Activated CD4-positive, alpha-beta T cell treated with anti-CD3 and anti-CD28 coated beads for 48 hours (primary cell): ENCODE results near the gene FAM184B.
A peak's percentile ranks its signal among the peaks of the same experiment; 100 is the strongest.
"Not testable (repeated sequence)": the region's sequence is repeated elsewhere in the genome, so short reads cannot be mapped to it uniquely, and the experiment has no call there.

Experiments used
- DNase-seq: peaks from one replicate; pipeline ENCODE4 v3.0.0-alpha.2; 2020

FAM184B gene

GRCh38 chr4:17680559-17681280 lies 100.7 kb downstream of the FAM184B start:
- DNase-seq = no peak

DNA sequence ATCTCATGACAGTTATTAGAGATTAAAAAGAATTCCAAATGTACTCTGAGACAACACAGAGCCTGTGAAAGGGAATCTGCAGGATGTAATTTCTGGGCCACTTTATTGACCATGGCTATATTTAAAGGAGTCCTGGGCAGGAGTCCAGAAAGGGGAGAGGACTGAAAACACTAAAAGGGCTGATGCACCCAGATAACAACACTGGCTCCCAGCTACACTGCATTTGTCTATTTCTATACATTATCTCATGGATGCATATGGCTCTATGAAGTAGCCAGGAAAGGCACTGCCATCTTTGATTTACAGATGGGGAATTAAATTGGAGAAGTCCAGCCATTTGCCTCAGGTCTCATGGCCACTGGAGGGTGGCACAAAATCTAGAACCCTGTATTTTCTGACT lies 111.0 kb downstream of the FAM184B start:
- DNase-seq = no peak

GRCh38 chr4:17667653-17668201 lies 113.7 kb downstream of the FAM184B start:
- no peak for DNase-seq

- no peak for DNase-seq
Measured at GRCh38 chr4:17667253-17667652, 114.2 kb downstream of the FAM184B start.

- no peak for DNase-seq
Measured at GRCh38 chr4:17665852-17666251, 115.6 kb downstream of the FAM184B start.

GRCh38 chr4:17665346-17665745 lies 116.1 kb downstream of the FAM184B start:
- DNase-seq = no peak

GRCh38 chr4:17664755-17665154 lies 116.7 kb downstream of the FAM184B start:
- DNase-seq = no peak

DNA sequence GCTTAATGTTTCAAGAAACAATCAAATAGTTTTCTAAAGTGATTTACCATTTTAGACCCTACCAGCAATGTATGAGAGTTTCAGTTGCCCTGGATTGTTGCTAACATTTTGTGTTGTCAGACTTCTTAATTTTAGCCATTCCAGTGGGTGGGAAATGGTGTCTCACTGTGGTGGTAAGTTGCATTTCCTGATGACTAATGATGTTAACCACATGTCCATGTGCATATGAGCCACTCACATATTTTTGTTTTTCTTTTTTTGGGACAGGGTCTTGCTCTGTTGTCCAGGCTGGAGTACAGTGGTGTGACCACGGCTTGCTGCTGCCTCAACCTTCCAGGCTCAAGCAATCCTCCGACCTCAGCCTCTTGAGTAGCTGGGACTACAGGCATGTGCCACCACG lies 118.7 kb downstream of the FAM184B start:
- DNase-seq = no peak

DNA sequence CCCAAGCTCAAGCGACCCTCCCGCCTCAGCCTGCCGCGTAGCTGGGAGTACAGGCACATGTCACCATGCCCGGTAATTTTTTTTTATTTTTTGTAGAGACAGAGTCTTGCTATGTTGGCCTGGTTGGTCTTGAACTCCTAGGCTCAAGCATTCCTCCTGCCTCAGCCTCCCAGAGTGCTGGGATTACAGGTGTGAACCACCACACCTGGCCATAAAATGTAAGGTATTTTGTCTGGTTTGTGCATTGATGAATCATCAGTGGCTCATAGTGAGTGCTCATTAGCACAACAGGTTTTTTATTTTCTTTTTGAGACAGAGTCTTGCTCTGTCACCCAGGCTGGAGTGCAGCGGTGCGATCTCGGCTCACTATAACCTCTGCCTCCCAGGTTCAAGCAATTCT lies 122.2 kb downstream of the FAM184B start:
- DNase-seq = not testable (repeated sequence)

GRCh38 chr4:17657849-17658248 lies 123.6 kb downstream of the FAM184B start:
- no peak for DNase-seq

DNA sequence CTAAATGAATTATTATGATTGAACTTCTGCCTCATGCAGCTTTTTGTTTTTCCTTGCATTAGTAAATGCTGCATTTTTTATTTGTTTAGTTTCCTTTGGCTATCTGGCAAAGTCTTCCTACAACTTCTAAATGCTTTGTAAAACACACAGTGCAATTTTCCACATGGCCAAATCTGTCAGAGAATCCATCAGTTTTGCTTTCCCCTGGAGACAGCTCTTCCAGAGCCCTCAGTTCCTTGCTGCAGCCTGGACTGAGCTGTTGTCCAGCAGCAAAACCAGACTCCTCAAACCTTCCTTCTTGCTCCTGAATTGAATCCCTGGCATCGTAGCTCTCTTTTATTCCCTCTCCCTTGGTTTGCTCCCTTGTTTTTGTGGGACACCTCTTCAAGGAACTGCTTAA lies 124.3 kb downstream of the FAM184B start:
- no peak for DNase-seq

DNA sequence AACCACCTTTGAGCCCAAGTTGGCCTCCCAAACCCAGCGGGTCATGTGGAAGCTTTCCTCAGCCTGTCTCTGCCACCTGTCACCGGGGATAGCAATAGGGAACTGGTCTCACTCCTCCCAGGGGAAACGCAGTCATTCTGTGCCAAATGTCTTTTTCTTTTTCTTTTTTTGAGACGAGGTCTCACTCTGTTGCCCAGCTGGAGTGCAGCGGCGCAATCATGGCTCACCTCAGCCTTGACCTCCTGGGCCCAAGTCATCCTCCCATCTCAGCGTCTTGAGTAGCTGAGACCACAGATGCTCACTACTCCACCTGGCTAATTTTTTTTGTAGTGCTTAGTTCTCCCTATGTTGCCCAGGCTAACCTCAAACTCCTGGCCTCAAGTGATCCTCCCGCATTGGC lies 126.7 kb downstream of the FAM184B start:
- DNase-seq = no peak

DNA sequence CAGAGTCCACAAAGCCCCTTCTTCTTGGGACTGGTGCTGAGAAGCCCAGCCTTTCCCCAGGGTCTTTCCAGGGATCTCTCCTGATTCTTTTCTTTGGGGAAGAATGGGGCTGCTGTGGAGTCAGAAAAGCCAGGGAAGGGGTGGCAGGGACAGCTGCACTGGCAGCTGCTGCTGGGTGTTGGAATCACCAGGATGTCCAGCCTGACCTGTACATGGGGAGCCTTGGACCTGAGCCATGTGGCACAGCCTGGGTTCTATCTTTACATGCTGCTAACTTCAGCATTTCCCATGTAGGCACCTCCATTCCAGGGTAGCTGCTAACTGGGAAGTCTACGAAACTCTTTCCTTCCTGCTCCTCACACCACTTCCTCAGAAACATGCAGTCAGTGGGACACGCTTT lies 131.0 kb downstream of the FAM184B start:
- no peak for DNase-seq

- DNase-seq = no peak
Measured at GRCh38 chr4:17647927-17648326, 133.5 kb downstream of the FAM184B start.

DNA sequence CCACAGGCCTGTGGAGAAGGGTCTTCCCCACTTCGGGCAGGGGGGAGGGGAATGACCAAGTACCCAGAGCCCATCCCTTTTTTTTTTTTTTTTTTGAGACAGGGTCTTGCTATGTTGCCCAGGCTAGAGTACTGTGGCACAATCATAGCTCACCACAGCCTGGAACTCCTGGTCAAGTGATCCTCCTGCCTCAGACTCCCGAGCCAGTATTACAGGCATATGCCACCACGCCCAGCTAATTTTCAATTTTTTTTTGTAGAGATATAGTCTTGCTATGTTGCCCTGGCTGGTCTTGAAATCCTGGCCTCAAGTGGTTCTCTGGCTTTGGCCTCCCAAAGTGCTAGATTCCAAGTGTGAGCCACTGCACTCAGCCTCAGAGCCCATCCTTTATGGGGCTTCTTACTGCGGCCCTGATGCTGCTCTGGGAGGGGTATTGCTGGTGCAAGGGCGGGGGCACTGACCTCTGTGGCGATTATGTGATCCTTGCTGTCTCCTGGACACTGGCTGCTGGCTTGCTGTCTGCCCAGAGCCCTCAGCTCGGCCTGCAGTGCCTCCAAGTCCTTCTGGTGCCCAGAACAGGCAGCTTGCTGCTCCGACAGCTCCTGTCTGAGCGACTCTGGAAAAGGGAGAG lies 134.1 kb downstream of the FAM184B start:
- no peak for DNase-seq

- DNase-seq = no peak
Measured at GRCh38 chr4:17646693-17647092, 134.7 kb downstream of the FAM184B start.

DNA sequence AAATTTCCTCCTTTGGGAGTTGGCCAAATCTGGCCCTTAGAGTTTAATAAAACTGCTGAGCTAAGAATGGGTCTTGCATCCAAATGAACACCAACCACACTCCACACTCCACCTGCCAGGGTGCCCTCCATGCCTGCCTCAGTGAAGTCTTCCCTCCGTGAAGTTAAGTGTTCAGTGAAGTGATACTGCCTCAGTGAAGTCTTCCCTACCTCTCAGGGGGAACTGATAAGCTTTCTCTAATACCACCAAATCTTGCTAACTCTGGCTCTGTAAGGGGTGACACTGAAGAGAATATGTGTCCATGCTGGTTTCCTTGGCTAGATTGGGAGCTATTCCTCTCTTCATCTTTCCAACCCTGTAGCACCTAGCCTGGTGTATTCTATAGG lies 139.0 kb downstream of the FAM184B start:
- DNase-seq = no peak

DNA sequence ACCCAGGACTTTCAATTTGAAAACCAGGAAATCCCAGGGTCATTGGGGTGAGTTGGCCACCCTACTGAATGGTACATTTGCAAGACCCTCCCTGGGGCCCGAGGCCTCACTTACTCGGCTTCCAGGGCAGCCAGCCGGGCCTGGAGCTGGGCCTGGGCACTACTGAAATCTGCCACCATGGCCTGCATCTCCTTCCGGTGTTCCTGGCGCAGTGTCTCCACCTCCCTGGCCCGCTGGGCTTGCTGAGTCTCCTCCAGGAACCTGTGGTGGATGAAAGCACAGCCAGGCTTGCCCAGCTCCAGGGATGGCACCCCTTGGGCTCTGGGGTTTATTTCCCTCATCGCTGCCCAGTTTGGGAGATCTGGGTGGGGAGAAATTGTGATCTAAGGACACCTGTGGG lies 142.3 kb downstream of the FAM184B start:
- DNase-seq = no peak

DNA sequence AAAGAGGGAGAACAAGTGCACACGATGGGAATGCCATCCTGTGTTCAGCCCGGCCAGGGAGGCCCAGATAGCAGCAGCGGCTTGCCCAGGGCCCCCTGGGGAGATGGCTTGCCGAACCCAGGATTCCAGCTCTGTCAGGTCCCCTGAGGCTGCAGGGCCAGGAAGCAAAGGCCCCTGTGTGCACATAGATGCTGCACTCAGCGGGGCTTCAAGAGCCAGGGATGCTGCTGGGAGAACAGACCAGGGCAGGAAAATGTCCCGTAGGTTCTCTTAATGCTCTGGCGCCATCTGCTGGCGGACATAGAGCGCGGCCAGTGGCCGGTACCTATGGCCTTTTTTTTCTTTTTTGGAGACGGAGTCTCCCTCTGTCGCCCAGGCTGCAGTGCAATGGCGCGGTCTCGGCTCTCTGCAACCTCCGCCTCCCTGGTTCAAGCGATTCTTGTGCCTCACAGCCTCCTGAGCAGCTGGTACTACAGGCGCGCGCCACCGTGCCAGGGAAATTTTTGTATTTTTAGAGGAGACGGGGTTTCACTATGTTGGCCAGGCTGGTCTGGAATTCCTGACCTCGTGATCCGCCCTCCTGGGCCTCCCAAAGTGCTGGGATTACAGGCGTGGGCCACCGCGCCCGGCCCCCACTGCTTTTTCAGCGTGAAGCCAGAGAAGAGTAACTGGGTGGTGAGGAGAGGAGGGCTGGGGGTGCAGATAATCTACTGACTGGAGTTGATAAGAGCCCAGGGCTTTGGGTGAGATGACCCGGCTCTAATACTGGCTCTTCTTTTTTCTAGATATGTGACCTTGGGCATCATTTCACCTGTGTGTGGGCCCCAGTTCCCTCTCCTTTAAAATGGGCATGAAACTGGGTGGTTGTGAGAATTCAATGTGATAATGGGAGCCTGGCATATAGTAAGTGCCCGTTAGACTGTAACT lies 144.5 kb downstream of the FAM184B start:
- peak; percentile 82 for DNase-seq

GRCh38 chr4:17636341-17636695 lies 145.1 kb downstream of the FAM184B start:
- no peak for DNase-seq

DNA sequence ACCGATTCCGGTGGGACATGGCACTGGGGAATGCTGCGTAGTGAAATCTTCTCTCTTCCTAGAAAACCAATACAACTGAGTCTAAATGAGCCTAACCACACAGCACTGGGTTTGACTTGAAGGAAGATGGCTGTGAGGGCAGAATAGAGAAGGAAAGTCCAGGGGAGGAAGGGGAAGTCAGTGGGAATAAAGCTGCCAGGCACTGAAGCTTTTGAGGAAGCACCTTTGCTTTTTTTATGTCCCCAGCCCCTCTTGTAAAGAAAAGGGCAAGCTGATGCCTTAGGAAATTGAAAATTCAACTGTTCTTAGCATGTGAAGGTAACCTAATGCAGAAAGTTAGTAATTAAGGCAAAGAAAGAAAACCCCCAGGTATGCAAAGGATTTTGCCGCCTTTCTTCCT lies 146.4 kb downstream of the FAM184B start:
- DNase-seq = no peak

DNA sequence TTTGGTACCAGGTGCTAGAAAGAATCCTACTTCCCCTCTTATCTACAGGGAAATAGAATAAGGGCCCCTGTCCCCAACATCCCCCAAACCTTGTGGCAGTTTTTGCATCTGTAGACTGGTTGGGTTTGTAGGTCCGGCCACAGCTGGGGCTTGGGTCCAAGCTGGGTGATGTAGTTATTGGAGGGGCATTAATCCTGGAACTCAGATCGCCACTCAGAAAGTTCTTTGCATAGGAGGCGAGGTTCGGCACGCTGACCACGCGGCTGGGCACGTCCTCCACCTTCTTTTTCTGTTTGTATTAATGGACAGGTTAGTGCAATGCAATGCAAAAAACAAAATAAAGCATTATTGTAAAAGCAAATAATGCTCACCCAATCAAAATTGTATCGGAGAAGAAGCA lies 147.8 kb downstream of the FAM184B start:
- DNase-seq = no peak

DNA sequence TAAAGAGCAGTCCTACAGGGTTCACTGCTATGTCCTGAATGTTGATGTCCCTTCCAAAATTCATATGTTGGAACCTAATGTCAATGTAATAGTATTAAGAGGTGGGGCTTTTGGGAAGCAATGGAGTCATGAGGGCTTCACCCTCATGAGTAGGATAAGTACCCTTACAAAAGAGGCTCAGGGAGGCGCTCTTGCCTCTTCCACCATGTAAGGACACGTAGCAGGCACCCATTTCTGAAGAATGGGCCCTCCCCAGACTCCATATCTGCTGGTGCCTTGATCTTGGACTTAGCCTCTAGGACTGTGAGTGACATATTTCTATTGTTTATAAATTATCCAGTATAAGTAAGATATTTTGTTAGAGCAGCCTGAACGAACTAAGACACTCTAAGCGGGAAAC lies 151.2 kb downstream of the FAM184B start:
- DNase-seq = no peak

GRCh38 chr4:17624821-17625220 lies 156.6 kb downstream of the FAM184B start:
- DNase-seq = no peak
